Muscle of leg (tissue), 11 donors: ENCODE data around the gene SETX. TPM values are rescaled to one million over a fixed set of nuclear protein-coding genes. Genes with fewer than 3 reads are reported as not detected.

Source experiments
- DNase-seq: peaks from one replicate; pipeline ENCODE4 v3.0.0; 2013
- H3K27ac ChIP-seq: one replicate; pipeline ENCODE4 v1.5.1; 2013; ENCODE audit warnings: mild to moderate bottlenecking, low read length, control low read depth
- H3K27me3 ChIP-seq: one replicate; pipeline ENCODE4 v1.6.1; 2013; ENCODE audit warnings: low read length; ENCODE audit not compliant: control insufficient read depth, insufficient read depth
- H3K36me3 ChIP-seq: one replicate; pipeline ENCODE4 v1.6.1; 2013; ENCODE audit warnings: low read length; ENCODE audit not compliant: control insufficient read depth, insufficient read depth
- H3K4me1 ChIP-seq: one replicate; pipeline ENCODE4 v1.6.1; 2013; ENCODE audit warnings: low read length; ENCODE audit not compliant: control insufficient read depth, insufficient read depth
- H3K4me3 ChIP-seq: one replicate; pipeline ENCODE4 v1.5.1; 2013; ENCODE audit warnings: low read length, control low read depth
- H3K9me3 ChIP-seq: replicated peaks from 2 replicates; pipeline ENCODE4 v1.6.1; 2013; ENCODE audit warnings: low read depth, low read length; ENCODE audit not compliant: control insufficient read depth
- WGBS: methylation state at CpG from one replicate; pipeline ENCODE4 v1.1.5; 2013; ENCODE audit warnings: missing lambda C conversion rate; ENCODE audit not compliant: insufficient coverage; 5-methylcytosine and 5-hydroxymethylcytosine counted together
- polyA plus RNA-seq, 8 donors: library from polyadenylated mRNA; unstranded; fragments of 120-200 nt; gene quantifications; one replicate each; pipeline versions ENCODE4 v1.2.1 to v1.2.3, GENCODE V29; 2013; ENCODE audit warnings: inconsistent platforms in 1 of 8, low replicate concordance in 1 of 8; ENCODE audit not compliant: insufficient read length in 8 of 8, insufficient read depth in 1 of 8
- total RNA-seq: library from RNA; stranded (reverse); fragments of 120-200 nt; gene quantifications from one replicate; pipeline ENCODE4 v1.2.4, GENCODE V29; 2013

SETX gene
- total and polyA plus RNA-seq, 9 donors = 24.4 to 37.5 (median 29.7) TPM

GRCh38 chr9:132327537-132327936, 27.2 kb downstream of the SETX start:
- H3K4me3 ChIP-seq = no peak overlapping the region
- H3K4me1 ChIP-seq = peaks cover 2% of the 10 kb centered on the region
- WGBS = 90% methylated on average over 4 of the region's 6 CpGs
- no peaks in the 10 kb centered on the region for H3K27me3 ChIP-seq
- DNase-seq = peak; percentile 41
- peaks cover 3% of the 10 kb centered on the region for H3K9me3 ChIP-seq
- no peak overlapping the region for H3K27ac ChIP-seq
- peaks cover 53% of the 10 kb centered on the region for H3K36me3 ChIP-seq

DNA sequence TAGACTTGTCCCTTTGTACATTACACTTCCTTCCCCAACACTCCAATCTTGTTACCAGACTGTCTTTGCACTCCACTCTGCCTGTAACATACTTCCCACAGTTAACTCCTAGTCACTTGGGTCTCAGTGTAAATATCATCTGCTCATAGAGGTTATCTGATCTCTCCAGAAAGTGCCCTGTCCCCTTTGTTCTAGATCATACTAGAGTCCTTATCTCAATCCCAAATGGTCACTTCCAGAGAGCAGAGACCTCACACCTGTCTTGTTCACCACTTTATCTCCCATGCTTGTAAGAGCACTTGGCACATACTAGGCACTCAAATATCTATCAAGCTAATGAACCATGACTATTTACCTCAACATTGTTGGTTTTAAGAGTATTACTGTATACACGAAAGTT, 30.4 kb downstream of the SETX start:
- Histone ChIP-seq H3K4me1 (peaks cover 2% of the 10 kb centered on the region), H3K36me3 (peaks cover 41% of the 10 kb centered on the region), H3K27ac (no peak overlapping the region), H3K27me3 (no peaks in the 10 kb centered on the region), H3K9me3 (peaks cover 3% of the 10 kb centered on the region), H3K4me3 (no peak overlapping the region)
- no CpG with 5 or more reads among the region's 1 CpG for WGBS
- no peak for DNase-seq

DNA sequence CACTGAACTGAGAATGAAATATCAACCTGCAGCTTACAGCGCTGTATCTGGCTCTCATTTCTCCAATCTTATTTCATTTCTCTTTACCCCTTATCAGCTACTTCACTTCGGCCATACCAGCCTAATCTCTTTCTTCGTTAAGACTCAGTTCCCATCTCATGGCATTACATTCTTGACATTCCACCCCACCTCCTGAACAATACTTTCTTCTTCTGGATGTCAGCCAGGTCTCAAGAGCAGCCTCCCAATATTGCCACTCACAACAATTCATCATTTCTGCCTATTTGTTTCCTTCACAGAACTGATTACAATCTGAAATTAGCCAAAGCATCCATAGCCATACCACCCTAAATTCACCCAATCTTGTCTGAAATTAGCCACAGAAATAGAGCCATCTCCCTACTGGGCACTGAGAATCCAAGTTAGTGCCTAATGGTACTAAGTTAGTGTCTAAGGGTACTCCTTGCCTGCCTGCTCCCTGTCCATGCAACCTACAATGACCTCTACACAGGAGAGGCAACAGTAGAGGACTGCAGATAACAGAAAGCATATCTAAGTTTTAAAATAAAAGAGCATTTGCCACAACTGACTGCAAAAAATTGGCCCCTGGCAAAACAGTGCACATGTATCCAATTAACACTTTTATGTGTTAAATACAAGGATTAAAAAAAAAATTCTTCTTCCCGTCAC, 35.2 kb downstream of the SETX start:
- H3K9me3 ChIP-seq = no peaks in the 10 kb centered on the region
- no peak for DNase-seq
- no peaks in the 10 kb centered on the region for H3K27me3 ChIP-seq
- H3K27ac ChIP-seq = no peak overlapping the region
- no peaks in the 10 kb centered on the region for H3K4me1 ChIP-seq
- no peak overlapping the region for H3K4me3 ChIP-seq
- peaks cover 23% of the 10 kb centered on the region for H3K36me3 ChIP-seq
- WGBS = 69% methylated on average over 3 of the region's 4 CpGs

GRCh38 chr9:132312873-132313272, 41.9 kb downstream of the SETX start:
- DNase-seq = no peak
- H3K9me3 ChIP-seq = no peaks in the 10 kb centered on the region
- H3K27me3 ChIP-seq = no peaks in the 10 kb centered on the region
- no peak overlapping the region for H3K27ac ChIP-seq
- H3K4me3 ChIP-seq = no peak overlapping the region
- H3K4me1 ChIP-seq = no peaks in the 10 kb centered on the region
- H3K36me3 ChIP-seq = peaks cover 32% of the 10 kb centered on the region
- WGBS = no CpG with 5 or more reads among the region's 2 CpGs

DNA sequence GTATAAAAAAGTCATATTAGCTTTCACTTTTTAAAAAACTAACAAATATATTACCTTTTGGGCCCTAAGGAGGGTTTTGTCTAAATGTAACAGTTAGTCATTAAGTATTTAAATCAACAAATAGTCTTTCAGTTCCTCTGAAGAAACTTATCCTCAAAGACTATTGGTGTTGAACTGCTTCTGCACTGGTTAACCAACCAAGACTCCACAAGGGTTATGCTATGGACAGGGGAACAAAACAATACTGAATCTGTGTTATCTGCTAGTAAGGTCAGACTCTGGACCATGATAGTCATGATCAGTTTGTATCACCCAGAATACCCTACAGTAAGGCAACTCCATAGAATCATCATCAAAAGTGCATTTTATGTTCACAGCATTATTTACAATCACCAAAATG, 42.4 kb downstream of the SETX start:
- DNase-seq = no peak
- H3K36me3 ChIP-seq = peaks cover 36% of the 10 kb centered on the region
- no peaks in the 10 kb centered on the region for H3K9me3 ChIP-seq
- no peak overlapping the region for H3K27ac ChIP-seq
- no peak overlapping the region for H3K4me3 ChIP-seq
- H3K27me3 ChIP-seq = no peaks in the 10 kb centered on the region
- H3K4me1 ChIP-seq = no peaks in the 10 kb centered on the region

DNA sequence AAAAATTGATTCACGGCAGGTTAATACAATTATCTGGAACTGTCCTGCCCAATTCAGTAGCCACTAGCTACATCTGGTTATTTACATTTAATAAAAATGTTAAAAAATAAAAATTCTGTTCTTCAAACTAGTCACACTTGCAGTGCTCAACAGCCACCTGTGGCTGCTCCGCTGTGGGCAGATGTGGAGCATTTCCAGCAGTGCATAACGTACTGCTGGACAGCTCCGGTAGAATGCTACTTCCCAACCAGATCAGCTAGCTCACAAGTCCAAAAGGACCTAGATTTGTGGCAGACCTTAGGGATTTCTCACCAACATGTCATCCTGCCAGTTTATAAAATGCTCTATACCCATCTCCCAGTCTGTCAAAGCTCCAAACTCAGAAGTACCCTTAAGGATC, 42.8 kb downstream of the SETX start:
- no peak for DNase-seq
- Histone ChIP-seq H3K4me3 (no peak overlapping the region), H3K36me3 (peaks cover 38% of the 10 kb centered on the region), H3K4me1 (no peaks in the 10 kb centered on the region), H3K9me3 (no peaks in the 10 kb centered on the region), H3K27me3 (no peaks in the 10 kb centered on the region), H3K27ac (no peak overlapping the region)
- WGBS = no CpG with 5 or more reads among the region's 4 CpGs

- no CpG with 5 or more reads among the region's 5 CpGs for WGBS
- no peak for DNase-seq
- Histone ChIP-seq H3K4me1 (no peaks in the 10 kb centered on the region), H3K36me3 (peaks cover 41% of the 10 kb centered on the region), H3K27me3 (no peaks in the 10 kb centered on the region), H3K9me3 (no peaks in the 10 kb centered on the region), H3K27ac (no peak overlapping the region), H3K4me3 (no peak overlapping the region)
These were observed 45.7 kb downstream of the SETX start for GRCh38 chr9:132309056-132309455.

- no CpG with 5 or more reads among the region's 6 CpGs for WGBS
These were observed 53.3 kb downstream of the SETX start for GRCh38 chr9:132301521-132301920.

GRCh38 chr9:132299221-132299620, 55.6 kb downstream of the SETX start:
- DNase-seq = peak; percentile 72
- no peaks in the 10 kb centered on the region for H3K27me3 ChIP-seq
- H3K27ac ChIP-seq = no peak overlapping the region
- H3K36me3 ChIP-seq = peaks cover 45% of the 10 kb centered on the region
- no peaks in the 10 kb centered on the region for H3K9me3 ChIP-seq
- H3K4me3 ChIP-seq = no peak overlapping the region
- no peaks in the 10 kb centered on the region for H3K4me1 ChIP-seq

More at GRCh38 chr9:132301521-132301920, 53.3 kb downstream of the SETX start:
- no peaks in the 10 kb centered on the region for H3K9me3 ChIP-seq
- no peak overlapping the region for H3K4me3 ChIP-seq
- H3K36me3 ChIP-seq = peaks cover 39% of the 10 kb centered on the region
- no peaks in the 10 kb centered on the region for H3K27me3 ChIP-seq
- no peaks in the 10 kb centered on the region for H3K4me1 ChIP-seq
- DNase-seq = no peak
- no peak overlapping the region for H3K27ac ChIP-seq

- Histone ChIP-seq H3K4me1 (no peaks in the 10 kb centered on the region), H3K27ac (no peak overlapping the region), H3K9me3 (no peaks in the 10 kb centered on the region), H3K4me3 (no peak overlapping the region), H3K27me3 (no peaks in the 10 kb centered on the region), H3K36me3 (peaks cover 47% of the 10 kb centered on the region)
- no peak for DNase-seq
- WGBS = 100% methylated on average over 1 of the region's 2 CpGs
These were observed 59.6 kb downstream of the SETX start for GRCh38 chr9:132295181-132295580.
